GM23248 (cell line): Measurements from ENCODE around the gene YPEL3. TPM values are rescaled to one million over a fixed set of nuclear protein-coding genes. Genes with fewer than 3 reads are reported as not detected.

Experiments
- DNase-seq: peaks from one replicate; pipeline ENCODE4 v3.0.0-alpha.2; 2015
- H2AFZ ChIP-seq: fragments of 200-600 bp; sonication (generic); 2 replicates; pipeline ENCODE4 v1.6.1; 2016; ENCODE audit warnings: antibody characterized with exemption
- H3F3A ChIP-seq: fragments of 200-600 bp; sonication (generic); 2 replicates; pipeline ENCODE4 v1.6.1; 2016; ENCODE audit warnings: mild to moderate bottlenecking, antibody characterized with exemption, mixed run types; ENCODE audit not compliant: insufficient read depth
- H3K27ac ChIP-seq: fragments of 200-600 bp; sonication (generic); 2 replicates; pipeline ENCODE4 v1.5.1; 2016; ENCODE audit warnings: mild to moderate bottlenecking
- H3K27me3 ChIP-seq: fragments of 200-600 bp; sonication (generic); replicated peaks from 2 replicates; pipeline ENCODE4 v1.6.1; 2016; ENCODE audit warnings: mild to moderate bottlenecking; ENCODE audit not compliant: insufficient read depth
- H3K36me3 ChIP-seq: fragments of 200-600 bp; sonication (generic); 2 replicates; pipeline ENCODE4 v1.6.1; 2016; ENCODE audit warnings: low read depth, mild to moderate bottlenecking
- H3K4me1 ChIP-seq: fragments of 200-600 bp; sonication (generic); 2 replicates; pipeline ENCODE4 v1.6.1; 2016; ENCODE audit warnings: mild to moderate bottlenecking; ENCODE audit not compliant: insufficient read depth
- H3K4me2 ChIP-seq: fragments of 200-600 bp; sonication (generic); one replicate; pipeline ENCODE4 v1.6.1; 2016; ENCODE audit warnings: mild to moderate bottlenecking; ENCODE audit not compliant: unreplicated experiment
- H3K4me3 ChIP-seq: fragments of 200-600 bp; sonication (generic); 2 replicates; pipeline ENCODE4 v1.5.1; 2016; ENCODE audit warnings: mild to moderate bottlenecking
- H3K79me2 ChIP-seq: fragments of 200-600 bp; sonication (generic); 2 replicates; pipeline ENCODE4 v1.6.1; 2016; ENCODE audit warnings: mild to moderate bottlenecking; ENCODE audit not compliant: insufficient read depth
- H3K9ac ChIP-seq: fragments of 200-600 bp; sonication (generic); 2 replicates; pipeline ENCODE4 v1.6.1; 2016; ENCODE audit warnings: mild to moderate bottlenecking
- H3K9me2 ChIP-seq: fragments of 200-600 bp; sonication (generic); 2 replicates; pipeline ENCODE4 v1.6.1; 2016; ENCODE audit warnings: mixed run types, mild to moderate bottlenecking, moderate library complexity; ENCODE audit not compliant: insufficient read depth
- H3K9me3 ChIP-seq: fragments of 200-600 bp; sonication (generic); one replicate; pipeline ENCODE4 v1.6.1; 2017; ENCODE audit warnings: low read depth
- H4K20me1 ChIP-seq: fragments of 200-600 bp; sonication (generic); 2 replicates; pipeline ENCODE4 v1.6.0; 2016; ENCODE audit not compliant: insufficient read depth
- EZH2 ChIP-seq: fragments of 200-600 bp; sonication (generic); IDR thresholded peaks from 2 replicates; pipeline ENCODE4 v1.6.1; 2018; ENCODE audit warnings: antibody characterized with exemption, mild to moderate bottlenecking; ENCODE audit not compliant: insufficient read depth, poor library complexity, severe bottlenecking
- EZH2phosphoT487 ChIP-seq: fragments of 200-600 bp; sonication (generic); IDR thresholded peaks from 2 replicates; pipeline ENCODE4 v1.6.1; 2018; ENCODE audit warnings: antibody characterized with exemption, moderate library complexity, mild to moderate bottlenecking, low read depth; ENCODE audit not compliant: insufficient read depth
- WGBS, 2 experiments: methylation state at CpG; one replicate each; pipeline ENCODE4 v1.1.6; 2015 to 2017; ENCODE audit warnings: low lambda C conversion rate in 2 of 2, low coverage in 1 of 2; ENCODE audit errors: missing lambda C conversion rate in 2 of 2; 5-methylcytosine and 5-hydroxymethylcytosine counted together
- in situ Hi-C: fragments of 300-500 bp; cut with MboI; formaldehyde crosslinking; loops from 2 replicates; pipeline ENCODE4 v1.15.0; 2020
- polyA plus RNA-seq: library from polyadenylated mRNA; unstranded; fragments of >200 nt; fragmentation: Nextera tagmentation; extraction: Ambion mirVana; gene quantifications from 2 replicates; pipeline ENCODE4 v1.2.1, GENCODE V29; 2016
- total RNA-seq: library from RNA; depleted of rRNA; stranded (reverse); fragments of >200 nt; shearing (Covaris generic); gene quantifications from 2 replicates; pipeline ENCODE4 v1.2.3, GENCODE V29; 2014

Gene YPEL3
- total and polyA plus RNA-seq, 2 experiments from 2014 or later: 100.0 to 200 TPM

DNA sequence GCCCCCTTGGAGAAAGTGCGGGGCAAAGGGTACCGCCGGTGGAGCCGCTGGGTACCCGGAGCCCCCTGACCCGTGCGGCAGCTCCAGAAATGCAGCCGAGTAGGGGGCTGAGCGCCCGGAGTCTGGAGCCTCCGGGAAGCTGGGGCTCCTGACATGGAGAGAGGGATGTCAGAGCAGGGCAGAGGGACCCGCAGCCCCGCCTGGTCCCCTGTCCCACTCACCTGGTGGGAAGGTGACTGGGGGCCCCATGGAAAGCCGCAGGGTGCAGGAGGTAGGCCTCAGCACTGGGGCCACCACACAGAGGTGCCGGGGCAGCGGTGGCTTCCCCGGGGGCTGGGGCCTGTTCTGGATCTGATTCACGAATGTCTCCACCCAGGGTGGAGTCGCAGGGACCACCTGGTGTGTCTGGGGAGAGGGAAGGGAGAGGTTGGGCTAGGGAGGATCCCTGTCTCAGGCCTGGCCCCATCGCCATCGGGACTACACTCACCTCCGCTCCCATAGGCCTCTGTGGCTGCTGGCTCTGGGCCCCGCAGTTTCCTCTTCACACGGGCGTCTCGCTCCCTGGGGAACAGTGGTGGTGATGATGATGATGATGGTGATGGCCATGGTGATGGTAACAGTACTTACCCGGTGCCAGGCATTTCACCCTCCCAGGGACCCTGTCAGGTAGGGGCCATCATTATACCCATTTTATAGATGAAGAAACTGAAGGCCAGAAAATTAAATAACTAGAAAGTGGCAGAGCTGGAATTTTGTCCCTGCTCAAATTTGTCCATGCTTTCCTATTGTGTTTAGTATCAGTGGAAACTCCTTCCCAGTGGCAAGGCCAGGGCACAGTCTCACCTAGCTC is 9.5 kb downstream of the YPEL3 start:
- Histone ChIP-seq H3K27ac (no peak overlapping the region), H3K4me3 (no peak overlapping the region), H3F3A (peaks cover 40% of the 10 kb centered on the region), H3K4me2 (no peak overlapping the region), H3K4me1 (peaks cover 14% of the 10 kb centered on the region), H4K20me1 (no peaks in the 10 kb centered on the region), H3K9me3 (no peaks in the 10 kb centered on the region), H3K79me2 (peaks cover 19% of the 10 kb centered on the region), H3K36me3 (peaks cover 5% of the 10 kb centered on the region; the same call in 1 of the 2 replicates), H3K9me2 (no peaks in the 10 kb centered on the region), H2AFZ (no peak overlapping the region), H3K9ac (no peak overlapping the region), H3K27me3 (no peaks in the 10 kb centered on the region)
- TF ChIP-seq EZH2: no peak
- TF ChIP-seq EZH2phosphoT487: no peak
- no peak for DNase-seq
- 71 to 72% methylated on average over 24 to 27 of the region's 27 CpGs for WGBS, 2 experiments
- in situ Hi-C loops: no loop called here

DNA sequence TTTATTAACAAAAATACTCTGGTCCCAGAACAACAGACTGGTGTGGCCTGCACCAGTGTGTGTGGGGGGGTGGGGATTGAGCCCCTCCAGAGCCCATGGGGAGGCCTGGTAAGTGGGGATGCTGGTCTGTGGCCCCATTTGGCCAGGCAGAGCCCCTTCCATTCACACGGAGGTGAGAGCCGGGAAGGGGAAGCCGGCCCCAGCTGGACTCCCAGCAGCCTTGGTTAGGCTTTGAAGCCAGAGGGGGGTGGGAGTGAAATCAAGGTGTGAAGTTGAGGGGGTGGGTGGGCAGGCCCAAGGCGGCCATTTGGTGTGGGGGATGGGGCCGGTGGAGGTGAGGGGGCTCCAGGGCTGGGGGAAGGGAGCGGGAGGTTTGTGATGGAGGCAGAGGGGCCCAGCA is 10.2 kb downstream of the YPEL3 start:
- Histone ChIP-seq H3K36me3 (peaks cover 12% of the 10 kb centered on the region; the same call in 1 of the 2 replicates), H4K20me1 (no peaks in the 10 kb centered on the region), H3K9ac (0 out of 2 replicates have a peak overlapping the region, but pooled peaks have one; percentile 7), H3K4me2 (no peak overlapping the region), H3K79me2 (peaks cover 26% of the 10 kb centered on the region), H3K4me1 (peaks cover 14% of the 10 kb centered on the region), H3K4me3 (no peak overlapping the region), H3K27me3 (no peaks in the 10 kb centered on the region), H3K27ac (no peak overlapping the region), H3K9me3 (no peaks in the 10 kb centered on the region), H3K9me2 (no peaks in the 10 kb centered on the region), H3F3A (peaks cover 40% of the 10 kb centered on the region), H2AFZ (no peak overlapping the region)
- in situ Hi-C loops: no loop called here
- DNase-seq: no peak
- TF ChIP-seq EZH2: no peak
- no peak for TF ChIP-seq EZH2phosphoT487
- WGBS, 2 experiments: 80 to 88% methylated on average over 5 to 6 of the region's 6 CpGs

DNA sequence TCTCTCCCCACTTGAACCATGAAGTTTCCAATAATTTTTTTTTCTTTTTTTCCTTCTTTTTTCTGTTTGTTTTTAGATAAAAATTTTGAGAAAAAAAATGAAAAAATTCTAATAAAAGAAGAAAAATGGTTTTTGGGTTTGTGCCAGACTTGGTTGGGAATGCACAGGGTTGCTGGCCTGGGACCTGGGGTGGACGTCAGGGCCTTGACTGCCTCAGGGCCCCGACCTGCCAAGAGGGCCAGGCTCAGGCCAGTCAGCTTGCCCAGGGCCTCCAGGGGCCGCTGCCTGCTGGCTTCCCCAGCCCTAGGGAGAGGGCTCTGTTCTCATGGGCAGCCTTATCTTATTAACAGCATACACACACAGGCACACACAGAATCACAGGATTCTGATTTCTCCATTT is 10.8 kb downstream of the YPEL3 start:
- Histone ChIP-seq H3K9me2 (no peaks in the 10 kb centered on the region), H3K9ac (peak overlapping the region; percentile 21; the same call in 1 of the 2 replicates), H2AFZ (no peak overlapping the region), H3F3A (peaks cover 35% of the 10 kb centered on the region), H3K4me2 (no peak overlapping the region), H3K79me2 (peaks cover 31% of the 10 kb centered on the region), H3K4me3 (no peak overlapping the region), H4K20me1 (no peaks in the 10 kb centered on the region), H3K27ac (no peak overlapping the region), H3K27me3 (no peaks in the 10 kb centered on the region), H3K9me3 (no peaks in the 10 kb centered on the region), H3K4me1 (peaks cover 8% of the 10 kb centered on the region), H3K36me3 (peaks cover 15% of the 10 kb centered on the region; the same call in 1 of the 2 replicates)
- no peak for TF ChIP-seq EZH2phosphoT487
- TF ChIP-seq EZH2: no peak
- in situ Hi-C loops: no loop called here
- DNase-seq: no peak
- 71 to 73% methylated on average over 3 of the region's 3 CpGs for WGBS, 2 experiments

DNA sequence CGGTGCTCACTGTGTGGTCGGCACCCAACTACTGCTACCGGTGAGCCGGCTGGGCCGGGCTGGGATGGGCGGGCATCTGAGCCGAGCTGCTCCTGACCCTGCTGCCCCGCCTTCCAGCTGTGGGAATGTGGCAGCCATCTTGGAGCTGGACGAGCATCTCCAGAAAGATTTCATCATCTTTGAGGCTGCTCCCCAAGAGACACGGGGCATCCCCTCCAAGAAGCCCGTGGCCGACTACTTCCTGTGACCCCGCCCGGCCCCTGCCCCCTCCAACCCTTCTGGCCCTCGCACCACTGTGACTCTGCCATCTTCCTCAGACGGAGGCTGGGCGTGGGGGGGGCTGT is 11.2 kb downstream of the YPEL3 start:
- no peak for DNase-seq
- Histone ChIP-seq H3K9me3 (no peaks in the 10 kb centered on the region), H3K4me1 (peaks cover 5% of the 10 kb centered on the region; the same call in 1 of the 2 replicates), H3K4me2 (no peak overlapping the region), H2AFZ (no peak overlapping the region), H3K27me3 (no peaks in the 10 kb centered on the region), H3K79me2 (peaks cover 36% of the 10 kb centered on the region), H4K20me1 (no peaks in the 10 kb centered on the region), H3K9me2 (no peaks in the 10 kb centered on the region), H3K27ac (no peak overlapping the region), H3K36me3 (peaks cover 15% of the 10 kb centered on the region; the same call in 1 of the 2 replicates), H3K9ac (peak overlapping the region; percentile 21; the same call in 1 of the 2 replicates), H3K4me3 (no peak overlapping the region), H3F3A (peaks cover 31% of the 10 kb centered on the region)
- in situ Hi-C loops: no loop called here
- 47 to 52% methylated on average over 8 to 17 of the region's 17 CpGs for WGBS, 2 experiments
- TF ChIP-seq EZH2phosphoT487 (no peak), EZH2 (no peak)
